SK-N-SH (cell line): ENCODE measurements around the gene METTL9. TPM values are rescaled to one million over a fixed set of nuclear protein-coding genes. Genes with fewer than 3 reads are reported as not detected.

Experiments used
- CTCF ChIA-PET: fragments of 300-600, 350-600 bp; formaldehyde crosslinking; extraction: SDS; loops from one replicate; lab custom pipeline; 2021; lab: Yijun Ruan, JAX
- POLR2A ChIA-PET: fragments of 350-600 bp; sonication (Branson Sonifier 250); formaldehyde crosslinking; extraction: SDS; loops from one replicate; lab custom pipeline; 2020; ENCODE audit warnings: antibody characterized with exemption, inconsistent platforms; lab: Yijun Ruan, JAX
- DNase-seq: peaks from one replicate; pipeline ENCODE4 v3.0.0; 2012
- H2AFZ ChIP-seq: fragments of 200-600 bp; sonication (generic); 2 replicates; pipeline ENCODE4 v1.8.1; 2016; ENCODE audit warnings: antibody characterized with exemption, mild to moderate bottlenecking, low read depth
- H3F3A ChIP-seq: fragments of 200-600 bp; sonication (generic); replicated peaks from 2 replicates; pipeline ENCODE3; 2016; ENCODE audit warnings: antibody characterized with exemption, mild to moderate bottlenecking; ENCODE audit not compliant: insufficient read depth
- H3K27ac ChIP-seq, 2 experiments: fragments of 200-500 bp in 1 of 2; fragments of 200-600 bp in 1 of 2; sonication (Bioruptor generic) in 1 of 2; sonication (generic), shearing (Covaris generic) in 1 of 2; 2 replicates each; pipeline versions ENCODE4 v1.5.1 to v1.6.1; 2014 to 2016; ENCODE audit warnings: low read depth in 2 of 2, inconsistent platforms in 1 of 2, low read length in 1 of 2, mild to moderate bottlenecking in 1 of 2, mixed read lengths in 1 of 2
- H3K27me3 ChIP-seq: fragments of 200-600 bp; sonication (generic), shearing (Covaris generic); 2 replicates; pipeline ENCODE4 v1.6.1; 2016; ENCODE audit warnings: mixed run types; ENCODE audit not compliant: insufficient read depth
- H3K36me3 ChIP-seq, 2 experiments: fragments of 200-500 bp in 1 of 2; fragments of 200-600 bp in 1 of 2; sonication (Bioruptor generic) in 1 of 2; sonication (generic) in 1 of 2; replicated peaks in 1 of 2; 2 replicates each; pipeline versions ENCODE3 to v1.5.1; 2014 to 2016; ENCODE audit warnings: low read length in 1 of 2, mild to moderate bottlenecking in 1 of 2; ENCODE audit not compliant: insufficient read depth in 2 of 2, control insufficient read depth in 1 of 2
- H3K4me1 ChIP-seq, 2 experiments: fragments of 200-500 bp in 1 of 2; fragments of 200-600 bp in 1 of 2; sonication (Bioruptor generic) in 1 of 2; sonication (generic), shearing (Covaris generic) in 1 of 2; 2 replicates each; pipeline versions ENCODE4 v1.5.1 to v1.6.1; 2014 to 2016; ENCODE audit warnings: low read depth in 1 of 2, low read length in 1 of 2, mixed run types in 1 of 2; ENCODE audit not compliant: insufficient read depth in 2 of 2, control insufficient read depth in 1 of 2
- H3K4me2 ChIP-seq: fragments of 200-600 bp; sonication (generic), shearing (Covaris generic); 2 replicates; pipeline ENCODE4 v1.6.1; 2017; ENCODE audit warnings: mixed run types
- H3K4me3 ChIP-seq, 2 experiments: fragments of 200-500 bp in 1 of 2; fragments of 200-600 bp in 1 of 2; sonication (Bioruptor generic) in 1 of 2; sonication (generic), shearing (Covaris generic) in 1 of 2; 2 replicates each; pipeline versions ENCODE4 v1.5.1 to v1.8.1; 2014 to 2016; ENCODE audit warnings: low read depth in 2 of 2, inconsistent platforms in 1 of 2, low read length in 1 of 2, mild to moderate bottlenecking in 1 of 2, mixed read lengths in 1 of 2, moderate library complexity in 1 of 2
- H3K79me2 ChIP-seq: fragments of 200-600 bp; sonication (generic); 2 replicates; pipeline ENCODE4 v1.8.1; 2017; ENCODE audit warnings: mild to moderate bottlenecking; ENCODE audit not compliant: insufficient read depth
- H3K9ac ChIP-seq: fragments of 200-600 bp; sonication (generic); 2 replicates; pipeline ENCODE4 v1.6.1; 2017; ENCODE audit warnings: mixed run types
- H3K9me2 ChIP-seq: fragments of 200-600 bp; sonication (generic); 2 replicates; pipeline ENCODE4 v1.6.1; 2017; ENCODE audit warnings: mixed run types
- H3K9me3 ChIP-seq: fragments of 200-600 bp; sonication (generic); 2 replicates; pipeline ENCODE4 v1.6.1; 2017; ENCODE audit warnings: mixed run types, mild to moderate bottlenecking, moderate library complexity
- H4K20me1 ChIP-seq: fragments of 200-600 bp; sonication (generic); 2 replicates; pipeline ENCODE4 v1.6.1; 2017; ENCODE audit warnings: mild to moderate bottlenecking, mixed run types; ENCODE audit not compliant: insufficient read depth
- CHD2 ChIP-seq: fragments of 150-350 bp; IDR thresholded peaks from 2 replicates; pipeline ENCODE4 v1.6.1; 2018; ENCODE audit warnings: low read length; ENCODE audit not compliant: partially characterized antibody
- EP300 ChIP-seq, 2 experiments: IDR thresholded peaks; 2 replicates each; pipeline versions ENCODE4 v1.4.0 to v1.6.1; 2012; ENCODE audit warnings: borderline replicate concordance in 1 of 2, low read depth in 1 of 2, low read length in 1 of 2
- EZH2phosphoT487 ChIP-seq: fragments of 200-600 bp; sonication (generic); IDR thresholded peaks from 2 replicates; pipeline ENCODE4 v1.6.1; 2017; ENCODE audit warnings: low read depth, mixed run types, mild to moderate bottlenecking, antibody characterized with exemption, moderate library complexity, borderline replicate concordance
- GATA2 ChIP-seq: sonication (generic); formaldehyde crosslinking; IDR thresholded peaks from 2 replicates; pipeline ENCODE4 v1.5.0; 2020; ENCODE audit warnings: mild to moderate bottlenecking, missing genetic modification reagents
- JUND ChIP-seq: IDR thresholded peaks from 2 replicates; pipeline ENCODE4 v1.4.0; 2012
- MXI1 ChIP-seq: IDR thresholded peaks from 2 replicates; pipeline ENCODE4 v1.6.1; 2012; ENCODE audit warnings: mild to moderate bottlenecking, low read depth, low read length, improper control_type of control experiment
- NFIC ChIP-seq: IDR thresholded peaks from 2 replicates; pipeline ENCODE4 v1.4.0; 2012; ENCODE audit warnings: borderline replicate concordance
- NRF1 ChIP-seq: IDR thresholded peaks from 2 replicates; pipeline ENCODE4 v1.6.1; 2012; ENCODE audit warnings: low read depth, mild to moderate bottlenecking, low read length
- PBX3 ChIP-seq: IDR thresholded peaks from 2 replicates; pipeline ENCODE4; 2012
- POLR2AphosphoS5 ChIP-seq: IDR thresholded peaks from 2 replicates; pipeline ENCODE4 v1.6.1; 2012; ENCODE audit warnings: low read depth, low read length
- REST ChIP-seq: IDR thresholded peaks from 2 replicates; pipeline ENCODE4 v1.6.1; 2012; ENCODE audit warnings: mild to moderate bottlenecking, low read depth, low read length, moderate library complexity
- RXRA ChIP-seq: IDR thresholded peaks from 2 replicates; pipeline ENCODE4 v1.4.0; 2012; ENCODE audit warnings: low read depth, mild to moderate bottlenecking, borderline replicate concordance
- SIN3A ChIP-seq: IDR thresholded peaks from 2 replicates; pipeline ENCODE4 v1.6.1; 2012; ENCODE audit warnings: low read depth, mild to moderate bottlenecking, low read length, moderate library complexity, borderline replicate concordance
- SMC3 ChIP-seq: IDR thresholded peaks from 2 replicates; pipeline ENCODE4 v1.6.1; 2012; ENCODE audit warnings: low read depth, low read length, improper control_type of control experiment
- TCF12 ChIP-seq: IDR thresholded peaks from 2 replicates; pipeline ENCODE4 v1.4.0; 2012
- USF1 ChIP-seq: IDR thresholded peaks from 2 replicates; pipeline ENCODE4 v1.4.0; 2012; ENCODE audit warnings: low read depth, borderline replicate concordance
- YY1 ChIP-seq: IDR thresholded peaks from 2 replicates; pipeline ENCODE4 v1.4.0; 2012; ENCODE audit warnings: low read depth, mild to moderate bottlenecking
- WGBS: methylation state at CpG from one replicate; pipeline ENCODE4 v1.1.6; 2017; ENCODE audit warnings: low lambda C conversion rate; 5-methylcytosine and 5-hydroxymethylcytosine counted together
- polyA plus RNA-seq, 3 experiments: library from polyadenylated mRNA; depleted of rRNA; stranded (reverse); fragments of >200 nt; gene quantifications; 2 replicates each; pipeline ENCODE4 v1.2.3, GENCODE V29; 2012

METTL9 gene
- polyA plus RNA-seq, 1 of the 3 experiments (the other 2 are of a cell fraction): 70.7 TPM

GRCh38 chr16:21702276-21702675 lies 102.9 kb downstream of the METTL9 start (continued):
- TF ChIP-seq NFIC (no peak), JUND (no peak), EP300 (IDR thresholded peaks at IDR 0.05; ENCODE audit: borderline replicate concordance in 1 of 2, low read depth in 1 of 2, low read length in 1 of 2) (no peak)

- H3K36me3 ChIP-seq: no peaks in the 10 kb centered on the region
- H3K4me1 ChIP-seq: no peaks in the 10 kb centered on the region; a peak in 1 of 4 replicates
- no peaks in the 10 kb centered on the region for H4K20me1 ChIP-seq
- no peak for DNase-seq
- H3K79me2 ChIP-seq: no peaks in the 10 kb centered on the region
- H3K27me3 ChIP-seq: no peaks in the 10 kb centered on the region
- no peaks in the 10 kb centered on the region for H3K9me2 ChIP-seq
- CTCF ChIA-PET: interaction anchor here (1.4 kb wide), 1 partner anchor 46 kb away, joined by 7 read pairs; no protein-coding TSS in a partner anchor
- no peak overlapping the region for H3K9ac ChIP-seq
- POLR2A ChIA-PET: no interaction called here
- no peaks in the 10 kb centered on the region for H3F3A ChIP-seq
- no peak overlapping the region for H3K4me2 ChIP-seq
- TF ChIP-seq REST (no peak), PBX3 (no peak), TCF12 (no peak), JUND (no peak), NRF1 (no peak), SIN3A (no peak), NFIC (no peak), POLR2AphosphoS5 (no peak), SMC3 (no peak), GATA2 (CRISPR knock-in tag) (no peak), USF1 (no peak), YY1 (no peak), RXRA (no peak), CHD2 (no peak), MXI1 (no peak), EZH2phosphoT487 (no peak), EP300 (IDR thresholded peaks at IDR 0.05; ENCODE audit: borderline replicate concordance in 1 of 2, low read depth in 1 of 2, low read length in 1 of 2) (no peak)
- WGBS: 30% methylated on average over 2 of the region's 2 CpGs
- H3K4me3 ChIP-seq: no peak overlapping the region
- no peak overlapping the region for H3K27ac ChIP-seq
- H3K9me3 ChIP-seq: no peaks in the 10 kb centered on the region
- H2AFZ ChIP-seq: no peak overlapping the region
These were observed 103.8 kb downstream of the METTL9 start for GRCh38 chr16:21703156-21703555.
